Activated CD4-positive, alpha-beta T cell treated with anti-CD3 and anti-CD28 coated beads for 24 hours (primary cell): Measurements from ENCODE around the gene LIMS2.

ENCODE experiments used
- DNase-seq, 2 donors: peaks; one replicate each; pipeline ENCODE4 v3.0.0-alpha.2; 2020; ENCODE audit warnings: low read depth in 2 of 2

LIMS2 gene

DNA sequence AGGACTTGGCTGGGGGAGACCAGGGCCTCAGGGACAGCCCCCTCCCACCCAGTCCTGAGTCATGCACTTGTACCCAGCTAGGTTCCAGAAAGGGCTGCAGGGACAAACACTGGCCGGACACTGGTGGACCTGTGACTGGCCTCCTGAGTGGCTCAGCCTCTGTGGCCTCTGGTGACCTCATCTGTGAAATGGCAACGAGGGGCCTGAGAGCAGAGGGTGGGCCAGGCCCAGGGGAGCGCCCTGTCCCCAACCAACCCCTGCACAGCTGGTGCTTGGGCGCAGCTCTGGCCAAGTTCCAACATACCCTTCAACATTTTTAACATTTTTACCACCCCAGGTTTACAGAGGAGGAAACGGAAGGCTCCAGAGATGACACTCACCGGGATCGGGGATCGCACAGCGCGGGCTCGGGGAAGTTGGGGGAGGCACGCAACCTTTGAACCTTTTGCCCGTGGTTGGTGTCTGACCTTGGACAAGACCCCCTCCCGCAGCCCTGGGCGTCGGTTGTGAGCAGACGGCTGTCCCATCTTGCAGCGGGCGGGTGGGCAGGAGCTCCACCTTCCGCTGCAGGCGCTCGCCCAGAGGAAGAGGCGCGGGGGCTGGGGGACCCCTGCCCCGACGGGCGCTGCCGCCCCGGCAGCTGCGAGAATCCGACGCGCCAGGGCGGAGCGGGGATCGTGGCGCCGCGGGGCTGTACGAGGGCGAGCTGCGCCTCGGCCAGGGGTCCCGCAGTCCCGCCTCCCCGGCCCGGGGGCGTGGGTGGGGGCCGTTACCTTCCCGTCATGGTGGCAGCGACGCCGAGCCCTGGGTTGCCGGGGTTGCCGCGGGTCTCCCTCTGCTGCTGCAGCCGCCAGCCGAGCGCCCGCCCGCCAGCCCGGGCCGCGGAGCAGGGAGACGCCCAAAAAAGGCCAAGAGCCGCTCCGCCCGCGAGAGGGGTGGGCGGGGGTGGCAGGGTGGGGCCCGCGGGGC is 805 bp downstream of the LIMS2 start:
- DNase-seq = no peak

DNA sequence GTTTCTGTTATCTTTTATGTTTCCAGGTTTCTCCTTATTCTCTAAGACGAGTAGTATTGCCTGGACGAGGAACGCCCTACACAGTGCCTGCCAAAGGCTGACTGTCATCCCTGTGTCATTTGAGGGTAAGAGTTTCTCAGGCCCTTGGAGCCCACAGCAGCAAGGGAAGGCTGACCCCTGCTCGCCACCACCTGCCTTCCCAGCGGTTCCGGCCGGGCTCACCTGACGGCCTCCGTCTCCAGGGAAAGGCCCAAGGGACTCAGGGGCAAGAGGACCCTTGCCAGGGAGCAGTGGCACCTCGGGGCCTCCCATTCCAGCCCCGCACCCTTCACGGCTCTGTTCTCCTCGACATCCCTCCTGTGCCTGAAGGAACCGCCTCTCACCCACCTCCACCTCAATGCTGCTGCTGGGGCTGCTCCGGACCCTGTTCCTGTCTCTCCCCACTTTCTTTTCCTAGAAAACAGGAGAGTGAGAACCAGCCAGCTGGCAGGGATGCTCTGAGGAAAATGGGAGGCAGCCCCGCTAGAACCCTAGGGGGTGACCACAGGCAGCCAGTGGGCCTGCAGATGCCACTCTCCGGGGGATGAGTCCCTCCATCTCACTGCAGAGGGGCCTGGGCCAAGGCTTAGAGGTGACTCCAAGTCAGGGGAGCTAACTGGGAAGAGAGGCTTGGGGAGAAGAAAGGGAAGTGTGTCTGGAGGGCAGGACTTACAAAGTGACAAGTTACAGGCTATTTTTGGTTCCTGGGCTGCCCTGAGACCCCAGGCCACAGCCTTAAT is 1.9 kb downstream of the LIMS2 start:
- no peak for DNase-seq

- DNase-seq = no peak
These were observed 2.7 kb downstream of the LIMS2 start for GRCh38 chr2:127672341-127673224.

- DNase-seq = no peak
These were observed 3.6 kb downstream of the LIMS2 start for GRCh38 chr2:127671557-127672302.

DNA sequence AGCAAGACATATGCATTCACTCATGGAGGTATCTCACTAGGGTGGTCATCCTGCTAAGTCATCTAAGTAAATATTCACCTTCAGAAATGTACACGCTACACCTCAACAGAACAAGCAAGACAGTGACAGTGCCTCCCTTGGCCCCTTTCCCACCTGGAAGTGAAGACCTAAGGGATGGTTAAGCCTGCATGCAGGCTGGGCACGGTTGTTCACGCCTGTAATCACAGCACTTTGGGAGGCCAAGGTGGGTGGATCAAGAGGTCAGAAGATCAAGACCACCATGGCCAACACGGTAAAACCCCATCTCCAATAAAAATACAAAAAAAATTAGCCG is 4.4 kb downstream of the LIMS2 start:
- no peak for DNase-seq

- no peak for DNase-seq
These were observed 5.0 kb downstream of the LIMS2 start for GRCh38 chr2:127670055-127670956.

- no peak for DNase-seq
These were observed 6.3 kb downstream of the LIMS2 start for GRCh38 chr2:127669056-127669455.

- DNase-seq = no peak
These were observed 9.9 kb downstream of the LIMS2 start for GRCh38 chr2:127665267-127665893.

GRCh38 chr2:127664895-127665225 is 10.5 kb downstream of the LIMS2 start:
- no peak for DNase-seq

GRCh38 chr2:127664065-127664894 is 11.1 kb downstream of the LIMS2 start:
- DNase-seq = no peak

DNA sequence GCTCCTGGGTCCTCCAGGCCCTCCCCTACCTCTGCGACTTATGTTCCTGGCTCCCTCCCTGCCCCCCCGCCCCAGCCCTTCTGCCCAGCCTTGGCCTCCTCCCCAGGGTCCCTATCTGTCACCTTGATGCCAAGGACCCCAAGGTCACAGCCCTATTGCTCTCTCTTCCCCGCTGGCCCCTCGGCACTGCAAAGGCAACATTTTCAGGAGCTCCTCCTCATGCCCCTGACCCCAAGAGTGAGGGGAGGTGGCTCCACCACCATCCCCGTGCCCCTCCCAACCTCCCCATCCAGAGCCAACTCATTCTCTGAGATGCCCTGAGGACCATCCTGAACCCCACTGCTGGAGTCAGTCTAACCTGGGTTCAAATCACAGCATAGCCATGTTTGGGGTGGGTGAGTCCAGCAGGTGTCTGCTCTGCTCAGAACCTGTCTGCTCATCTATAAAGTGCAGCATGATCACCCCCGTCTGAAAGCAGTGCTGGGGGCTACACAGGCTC is 11.7 kb downstream of the LIMS2 start:
- DNase-seq = no peak

GRCh38 chr2:127662937-127663565 is 12.3 kb downstream of the LIMS2 start:
- DNase-seq = no peak

GRCh38 chr2:127661949-127662510 is 13.3 kb downstream of the LIMS2 start:
- DNase-seq = no peak

- no peak for DNase-seq
These were observed 14.2 kb downstream of the LIMS2 start for GRCh38 chr2:127661072-127661649.

GRCh38 chr2:127660291-127660578 is 15.1 kb downstream of the LIMS2 start:
- no peak for DNase-seq

DNA sequence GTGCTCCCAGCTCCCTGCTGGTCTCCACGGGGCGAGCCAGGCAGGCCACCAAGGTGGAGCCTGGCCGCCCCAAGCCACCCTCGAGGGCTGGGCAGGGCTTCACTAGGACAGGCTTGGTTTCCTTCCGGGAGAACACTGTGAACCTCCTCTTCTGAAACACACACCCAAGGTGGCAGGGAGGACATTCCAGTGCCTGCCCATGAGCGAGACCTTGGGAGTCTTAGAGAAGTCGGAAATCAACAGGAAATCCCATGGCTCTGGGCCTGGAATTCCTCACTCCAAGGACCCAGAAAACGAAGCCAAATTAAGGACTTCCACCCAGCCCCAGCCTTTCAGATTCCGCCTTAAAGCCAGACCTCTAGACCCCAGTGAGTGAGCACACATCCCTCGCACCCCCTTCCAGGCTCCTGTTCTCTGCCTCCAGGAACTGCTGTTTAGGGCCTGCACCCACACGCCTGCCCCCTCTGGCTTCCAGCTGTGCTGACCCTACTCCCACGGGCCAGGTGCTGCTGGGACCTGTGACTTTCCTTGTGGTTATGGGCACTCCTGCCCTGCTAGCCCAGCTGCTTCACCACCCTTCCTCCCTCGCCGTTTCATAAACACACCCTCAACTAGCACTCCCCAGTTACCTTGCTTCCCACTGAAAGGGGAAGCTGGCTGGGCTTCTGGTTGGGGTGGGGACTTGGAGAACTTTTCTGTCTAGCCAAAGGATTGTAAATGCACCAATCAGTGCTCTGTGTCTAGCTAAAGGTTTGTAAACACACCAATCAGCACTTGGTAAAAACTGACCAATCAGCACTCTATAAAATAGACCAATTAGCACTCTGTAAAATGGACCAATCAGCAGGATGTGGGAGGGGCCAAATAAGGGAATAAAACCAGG is 15.7 kb downstream of the LIMS2 start:
- no peak for DNase-seq
